ENCODE measurements around the gene TMEM260. TPM values are rescaled to one million over a fixed set of nuclear protein-coding genes. Genes with fewer than 3 reads are reported as not detected.
"Not testable (repeated sequence)": the region's sequence is repeated elsewhere in the genome, so short reads cannot be mapped to it uniquely, and the experiment has no call there.

Gene TMEM260
- total and polyA plus RNA-seq, 2 donors (not counting 3 experiments of a cell fraction or from before 2014, with no cell fraction given), result 9.1 to 16.2 TPM

DNA sequence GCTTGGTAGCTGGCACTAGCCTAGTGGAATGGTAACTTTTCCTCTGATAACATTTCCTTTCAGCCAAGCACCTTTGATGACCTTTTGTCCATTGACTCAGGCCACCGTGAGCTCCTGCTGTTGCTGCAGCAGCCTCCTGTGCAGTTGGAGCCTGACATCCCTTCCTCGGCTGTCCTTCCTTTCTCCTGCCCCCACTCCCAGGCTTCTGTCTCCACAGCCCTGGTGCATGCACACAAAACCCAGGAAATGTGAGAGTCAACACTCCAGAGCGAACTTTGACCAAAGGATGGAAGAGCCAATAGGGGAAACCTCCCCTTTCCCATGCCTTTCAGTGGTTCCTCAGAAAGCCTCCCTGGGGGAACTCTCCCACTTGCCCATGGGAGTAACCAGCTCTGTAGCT, 115.0 kb downstream of the TMEM260 start:
- dilution Hi-C loops (cut with MboI; ENCODE audit: extremely low pct_ligation_motif_present, low sequenced_read_pairs), result no loop called here
- TF ChIP-seq FOS (IDR thresholded peaks at IDR 0.05; ENCODE audit: borderline replicate concordance, insufficient read depth, low read length) (no peak), POLR2A (IDR thresholded peaks at IDR 0.05; ENCODE audit: low read depth, low read length) (no peak), MYC (IDR thresholded peaks at IDR 0.05; ENCODE audit: low read depth, low read length) (no peak), EZH2 (IDR thresholded peaks at IDR 0.05; ENCODE audit: borderline replicate concordance, low read depth, low read length, severe bottlenecking) (no peak), POLR2AphosphoS5 (IDR thresholded peaks at IDR 0.05; ENCODE audit: insufficient read depth, low read depth, low read length) (no peak), GATA2 (IDR thresholded peaks at IDR 0.05; ENCODE audit: insufficient read depth, insufficient read length, low read depth, low read length) (no peak), JUN (IDR thresholded peaks at IDR 0.05; ENCODE audit: borderline replicate concordance, insufficient read depth, insufficient read length, low read depth) (no peak)
- TF ChIP-seq, protein P1, sequence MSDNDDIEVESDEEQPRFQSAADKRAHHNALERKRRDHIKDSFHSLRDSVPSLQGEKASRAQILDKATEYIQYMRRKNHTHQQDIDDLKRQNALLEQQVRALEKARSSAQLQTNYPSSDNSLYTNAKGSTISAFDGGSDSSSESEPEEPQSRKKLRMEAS (IDR thresholded peaks at IDR 0.05; ENCODE audit: insufficient read depth, insufficient read length), result no peak
- TF ChIP-seq, protein P2, sequence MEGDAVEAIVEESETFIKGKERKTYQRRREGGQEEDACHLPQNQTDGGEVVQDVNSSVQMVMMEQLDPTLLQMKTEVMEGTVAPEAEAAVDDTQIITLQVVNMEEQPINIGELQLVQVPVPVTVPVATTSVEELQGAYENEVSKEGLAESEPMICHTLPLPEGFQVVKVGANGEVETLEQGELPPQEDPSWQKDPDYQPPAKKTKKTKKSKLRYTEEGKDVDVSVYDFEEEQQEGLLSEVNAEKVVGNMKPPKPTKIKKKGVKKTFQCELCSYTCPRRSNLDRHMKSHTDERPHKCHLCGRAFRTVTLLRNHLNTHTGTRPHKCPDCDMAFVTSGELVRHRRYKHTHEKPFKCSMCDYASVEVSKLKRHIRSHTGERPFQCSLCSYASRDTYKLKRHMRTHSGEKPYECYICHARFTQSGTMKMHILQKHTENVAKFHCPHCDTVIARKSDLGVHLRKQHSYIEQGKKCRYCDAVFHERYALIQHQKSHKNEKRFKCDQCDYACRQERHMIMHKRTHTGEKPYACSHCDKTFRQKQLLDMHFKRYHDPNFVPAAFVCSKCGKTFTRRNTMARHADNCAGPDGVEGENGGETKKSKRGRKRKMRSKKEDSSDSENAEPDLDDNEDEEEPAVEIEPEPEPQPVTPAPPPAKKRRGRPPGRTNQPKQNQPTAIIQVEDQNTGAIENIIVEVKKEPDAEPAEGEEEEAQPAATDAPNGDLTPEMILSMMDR (IDR thresholded peaks at IDR 0.05; ENCODE audit: extremely low read depth in 1 of 2, insufficient read depth in 1 of 2, low read depth in 1 of 2, low read length in 2 of 2), result no peak

DNA sequence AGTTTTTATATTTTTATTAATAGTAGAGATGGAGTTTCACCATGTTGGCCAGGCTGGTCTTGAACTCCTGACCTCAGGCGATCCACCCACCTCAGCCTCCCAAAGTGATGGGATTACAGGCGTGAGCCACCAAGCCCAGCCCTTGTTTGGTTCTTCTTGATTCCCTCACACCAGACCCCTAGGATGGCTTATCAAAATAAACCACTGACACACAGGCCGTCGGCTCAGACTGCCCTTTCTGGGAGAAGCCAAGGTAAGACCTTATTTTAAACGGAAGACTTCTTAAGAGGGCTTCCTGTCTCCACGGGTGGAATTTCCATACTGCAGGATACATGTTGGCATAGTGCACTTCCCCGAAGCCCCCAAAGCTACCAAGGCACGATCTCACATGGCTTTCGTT, 115.6 kb downstream of the TMEM260 start:
- H3K9me3 ChIP-seq (replicated peaks; ENCODE audit: control insufficient read depth, insufficient read depth, low read length); H2AFZ ChIP-seq (ENCODE audit: low read depth, low read length); H4K20me1 ChIP-seq (replicated peaks; ENCODE audit: control insufficient read depth, extremely low read depth, insufficient read depth, low read length); H3K27ac ChIP-seq (ENCODE audit: insufficient read depth, low read depth, low read length); POLR2A ChIA-PET; intact Hi-C loops (cut with micrococcal nuclease); H3K36me3 ChIP-seq (ENCODE audit: control insufficient read depth in 2 of 2, extremely low read depth in 1 of 2, insufficient read depth in 2 of 2, low read length in 2 of 2); H3K9me1 ChIP-seq (replicated peaks; ENCODE audit: control insufficient read depth, extremely low read depth, insufficient read depth, low read length); BruUV-seq (replicated peaks); H3K9ac ChIP-seq (replicated peaks; ENCODE audit: extremely low read depth, insufficient read depth, low read length); H3K27me3 ChIP-seq (ENCODE audit: control insufficient read depth in 2 of 2, insufficient read depth in 2 of 2, low read length in 2 of 2); CTCF ChIA-PET; H3K4me1 ChIP-seq (ENCODE audit: control insufficient read depth, extremely low read depth, insufficient read depth, low read length); DNase-seq (ENCODE audit: low read depth, low spot score); H3K79me2 ChIP-seq (ENCODE audit: control insufficient read depth, insufficient read depth, low read length); H3K4me3 ChIP-seq (replicated peaks in 1 of 3; ENCODE audit: insufficient read depth in 1 of 3, low read depth in 1 of 3, low read length in 3 of 3); H3K4me2 ChIP-seq (ENCODE audit: insufficient read depth, low read length); dilution Hi-C loops (cut with MboI; ENCODE audit: extremely low pct_ligation_motif_present, low sequenced_read_pairs); FAIRE-seq: not testable (repeated sequence)

More for the DNA sequence above, 115.0 kb downstream of the TMEM260 start:
- Histone ChIP-seq H3K36me3 (ENCODE audit: control insufficient read depth in 2 of 2, extremely low read depth in 1 of 2, insufficient read depth in 2 of 2, low read length in 2 of 2) (no peaks in the 10 kb centered on the region), H3K4me1 (ENCODE audit: control insufficient read depth, extremely low read depth, insufficient read depth, low read length) (no peaks in the 10 kb centered on the region), H3K9me1 (replicated peaks; ENCODE audit: control insufficient read depth, extremely low read depth, insufficient read depth, low read length) (no peaks in the 10 kb centered on the region), H3K9me3 (replicated peaks; ENCODE audit: control insufficient read depth, insufficient read depth, low read length) (no peaks in the 10 kb centered on the region), H3K79me2 (ENCODE audit: control insufficient read depth, insufficient read depth, low read length) (no peaks in the 10 kb centered on the region), H3K9ac (replicated peaks; ENCODE audit: extremely low read depth, insufficient read depth, low read length) (no peak overlapping the region), H3K4me3 (replicated peaks in 1 of 3; ENCODE audit: insufficient read depth in 1 of 3, low read depth in 1 of 3, low read length in 3 of 3) (no peak overlapping the region), H3K27ac (ENCODE audit: insufficient read depth, low read depth, low read length) (no peak overlapping the region), H4K20me1 (replicated peaks; ENCODE audit: control insufficient read depth, extremely low read depth, insufficient read depth, low read length) (no peaks in the 10 kb centered on the region), H3K4me2 (ENCODE audit: insufficient read depth, low read length) (no peak overlapping the region), H3K27me3 (ENCODE audit: control insufficient read depth in 2 of 2, insufficient read depth in 2 of 2, low read length in 2 of 2) (no peaks in the 10 kb centered on the region), H2AFZ (ENCODE audit: low read depth, low read length) (no peak overlapping the region)
- ChIA-PET CTCF (no interaction called here), POLR2A (no interaction called here)
- BruUV-seq (replicated peaks), result no TSS peak
- DNase-seq (ENCODE audit: low read depth, low spot score) (no peak), FAIRE-seq (no peak)
- intact Hi-C loops (cut with micrococcal nuclease), result no loop called here
